Renal pelvis (tissue), 4 donors: ENCODE data around the gene LRMDA. TPM values are rescaled to one million over a fixed set of nuclear protein-coding genes. Genes with fewer than 3 reads are reported as not detected.
A peak's percentile ranks its signal among the peaks of the same experiment; 100 is the strongest.

Source experiments
- DNase-seq: peaks from one replicate; pipeline ENCODE4 v3.0.0-alpha.2; 2013
- polyA plus RNA-seq, 3 donors: library from polyadenylated mRNA; unstranded; fragments of 120-200 nt; gene quantifications; one replicate each; pipeline ENCODE4 v1.2.1, GENCODE V29; 2013; ENCODE audit not compliant: insufficient read length in 3 of 3

LRMDA gene
- polyA plus RNA-seq, 3 donors = 16.3 to 24.7 (median 22.1) TPM

DNA sequence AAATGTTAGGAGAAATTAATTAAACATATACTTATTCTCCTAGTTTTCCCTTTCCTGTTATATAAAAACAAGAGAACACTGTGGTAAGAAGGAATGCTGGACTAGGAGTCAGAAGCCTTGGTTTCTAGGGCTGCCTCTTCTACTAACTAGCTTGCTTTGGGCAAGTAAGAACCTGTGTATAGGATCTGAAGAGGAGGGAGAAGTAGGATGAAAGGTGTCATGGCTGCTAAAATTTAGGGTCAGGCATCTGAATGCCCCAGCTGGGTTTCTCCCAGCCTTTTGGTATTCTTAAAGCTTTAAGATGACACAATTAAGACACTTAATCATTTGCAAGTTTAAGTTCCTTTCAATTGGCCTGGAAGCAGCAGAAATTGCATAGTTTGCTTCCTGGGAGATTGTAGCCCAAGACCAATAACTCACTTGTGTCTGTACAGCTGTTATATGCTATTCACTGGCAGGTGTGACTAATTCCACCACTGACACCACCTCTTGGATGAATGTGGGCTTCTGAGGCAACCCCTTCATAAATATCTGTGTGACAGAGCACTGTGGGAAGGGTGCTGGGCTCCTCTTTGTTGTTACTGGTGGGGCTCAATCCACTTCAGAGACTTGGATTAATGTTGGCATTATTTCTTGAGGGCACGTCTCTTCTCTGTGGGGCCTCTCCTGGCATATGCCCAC, 137.2 kb downstream of the LRMDA start:
- DNase-seq = no peak

DNA sequence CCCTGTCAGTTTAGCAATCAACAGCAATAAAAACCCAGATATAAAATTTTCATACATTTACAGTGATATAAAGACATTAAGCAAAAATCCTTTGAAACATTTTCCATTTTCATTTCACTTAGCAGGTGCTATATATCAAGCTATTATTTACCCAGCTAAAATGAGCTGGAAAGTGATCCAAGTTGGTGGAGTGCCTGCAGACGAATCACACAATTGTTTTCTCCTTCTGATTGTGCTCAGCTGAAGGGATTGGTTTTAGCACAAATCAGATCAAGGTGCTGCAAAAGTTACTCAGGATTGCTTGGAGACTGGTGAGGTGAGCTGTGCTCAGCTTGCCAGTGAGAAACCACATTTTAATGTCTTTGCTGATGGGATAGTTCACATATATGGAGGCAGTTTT, 138.1 kb downstream of the LRMDA start:
- no peak for DNase-seq

DNA sequence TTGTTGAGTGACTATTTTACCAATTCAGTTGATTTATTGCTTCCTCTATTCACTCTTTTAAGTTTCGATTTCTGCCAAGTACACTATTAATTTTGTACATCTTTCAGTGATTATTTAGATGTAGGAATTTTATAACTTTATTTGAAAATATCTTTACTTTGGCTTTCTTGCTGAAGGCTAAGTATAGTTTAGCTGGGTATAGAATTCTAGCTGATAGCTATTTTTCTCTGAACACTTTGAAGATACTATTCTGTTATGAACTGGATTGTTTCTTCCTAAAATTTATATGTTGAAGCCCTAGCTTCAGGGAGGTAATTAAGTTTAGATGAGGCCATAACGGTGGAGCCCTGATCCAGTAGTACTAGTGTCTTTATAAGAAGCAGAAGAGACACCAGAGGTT, 141.1 kb downstream of the LRMDA start:
- DNase-seq = no peak

DNA sequence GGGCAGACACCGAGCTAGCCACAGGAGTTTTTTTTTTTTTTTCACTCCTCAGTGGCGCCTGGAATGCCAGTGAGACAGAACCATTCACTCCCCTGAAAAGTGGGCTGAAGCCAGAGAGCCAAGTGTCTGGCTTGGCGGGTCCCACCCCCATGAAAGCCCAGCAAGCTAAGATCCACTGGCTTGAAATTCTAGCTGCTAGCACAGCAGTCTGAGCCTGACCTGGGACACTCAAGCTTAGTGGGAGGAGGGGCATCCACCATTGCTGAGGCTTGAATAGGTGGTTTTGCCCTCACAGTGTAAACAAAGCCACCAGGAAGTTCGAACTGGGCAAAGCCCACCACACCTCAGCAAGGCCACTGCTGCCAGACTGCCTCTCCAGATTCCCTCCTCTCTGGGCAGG, 144.5 kb downstream of the LRMDA start:
- DNase-seq = no peak

DNA sequence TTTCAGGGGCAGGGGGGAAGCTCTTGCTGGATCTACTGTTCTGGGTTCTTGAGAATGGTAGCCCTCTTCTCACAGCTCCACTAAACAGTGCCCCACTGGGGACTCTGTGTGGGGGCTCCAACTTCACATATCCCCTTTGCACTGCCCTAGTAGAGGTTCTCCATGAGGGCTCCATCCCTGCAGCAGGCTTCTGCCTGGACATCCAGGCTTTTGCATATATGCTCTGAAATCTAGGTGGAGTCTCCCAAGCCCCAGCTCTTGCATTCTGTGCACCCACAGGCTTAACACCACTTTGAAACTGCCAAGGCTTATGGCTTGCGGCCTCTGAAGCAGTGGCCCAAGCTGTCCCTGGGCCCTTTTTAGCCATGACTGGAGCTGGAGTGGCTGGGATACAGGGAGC, 150.7 kb downstream of the LRMDA start:
- DNase-seq = no peak

DNA sequence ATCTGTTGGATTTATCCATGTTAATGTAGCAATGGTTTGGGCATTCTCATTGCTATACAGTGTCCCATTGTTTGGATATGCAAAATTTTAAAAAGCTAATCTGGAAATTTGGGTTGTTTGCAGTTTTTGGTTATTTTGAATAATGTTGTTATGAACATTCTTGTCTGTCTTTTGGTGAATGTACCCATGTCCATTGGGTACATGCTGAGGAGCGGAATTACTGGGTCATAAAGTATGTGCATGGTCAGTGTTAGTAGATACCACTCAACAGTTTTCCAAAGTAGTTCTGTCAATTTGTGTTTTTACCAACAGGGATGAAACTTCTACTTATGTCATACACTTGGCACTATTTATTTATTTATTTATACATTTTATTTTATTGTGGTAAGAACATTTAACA, 153.9 kb downstream of the LRMDA start:
- no peak for DNase-seq

DNA sequence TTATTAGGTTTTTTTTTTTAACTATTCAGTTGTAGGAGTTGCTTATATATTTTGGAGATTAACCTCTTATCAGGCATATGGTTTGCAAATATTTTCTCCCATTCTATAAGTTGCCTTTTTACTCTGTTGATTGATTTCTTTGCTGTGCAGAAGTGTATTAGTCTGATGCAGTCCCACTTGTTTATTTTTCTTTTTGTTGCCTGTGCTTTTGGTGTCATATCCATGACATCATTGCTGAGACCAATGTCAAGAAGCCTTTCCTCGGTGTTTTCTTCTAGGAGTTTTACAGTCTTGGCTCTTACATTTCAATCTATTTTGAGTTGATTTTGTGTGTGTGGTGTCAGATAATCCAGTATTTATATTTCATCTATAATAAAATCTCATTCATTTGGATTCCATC, 155.4 kb downstream of the LRMDA start:
- no peak for DNase-seq

DNA sequence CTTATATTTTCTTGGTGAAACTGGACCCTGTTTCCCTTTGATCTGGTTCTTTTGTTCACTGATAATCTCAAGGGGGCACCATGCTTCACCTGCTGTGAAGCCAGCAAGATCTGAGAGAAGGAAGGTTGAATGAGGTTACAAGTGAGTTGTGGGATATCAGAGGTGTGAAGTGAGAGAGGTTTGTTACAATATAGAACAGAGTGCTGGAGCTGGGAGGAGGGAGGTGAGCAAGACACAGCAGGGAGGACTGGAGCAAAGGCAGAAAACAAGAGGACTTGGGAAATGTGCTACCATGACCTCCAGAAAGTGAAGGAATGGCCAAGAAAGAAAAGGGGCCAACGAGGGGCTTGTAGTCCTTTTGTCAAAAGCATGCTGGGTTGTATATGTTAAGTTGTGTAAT, 156.6 kb downstream of the LRMDA start:
- DNase-seq = no peak

DNA sequence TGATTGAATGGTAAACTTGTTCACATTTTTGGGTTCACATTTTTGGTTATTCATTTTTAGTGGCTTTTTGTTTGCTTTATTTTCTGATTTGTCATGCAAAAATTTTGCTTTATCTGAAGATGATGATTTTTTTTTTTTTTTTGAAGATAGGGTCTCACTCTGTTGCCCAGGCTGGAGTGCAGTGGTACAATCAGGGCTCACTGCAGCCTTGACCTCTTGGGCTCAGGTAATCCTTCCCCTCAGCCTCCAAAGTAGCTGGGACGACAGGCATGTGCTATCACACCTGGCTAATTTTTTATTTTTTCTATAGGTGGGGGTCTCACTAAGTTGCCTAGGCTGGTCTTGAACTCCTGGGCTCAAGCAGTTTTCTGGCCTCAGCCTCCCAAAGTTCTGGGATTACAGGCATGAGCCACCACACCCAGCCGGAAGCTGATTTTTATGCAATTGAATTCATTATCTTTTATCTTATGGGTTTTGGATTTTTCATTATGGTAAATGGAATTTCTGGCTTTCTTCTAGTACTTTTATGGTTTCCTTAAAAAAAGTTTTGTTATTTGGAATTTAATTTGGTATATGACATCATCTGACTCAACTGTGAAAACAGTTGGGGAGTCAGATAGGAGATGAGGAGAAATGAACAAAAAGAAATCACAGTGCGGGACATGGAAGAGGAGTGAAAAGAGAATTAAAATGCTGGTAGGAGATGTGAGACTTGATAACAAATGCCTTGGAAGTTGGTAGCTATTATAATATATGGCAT, 158.7 kb downstream of the LRMDA start:
- no peak for DNase-seq

DNA sequence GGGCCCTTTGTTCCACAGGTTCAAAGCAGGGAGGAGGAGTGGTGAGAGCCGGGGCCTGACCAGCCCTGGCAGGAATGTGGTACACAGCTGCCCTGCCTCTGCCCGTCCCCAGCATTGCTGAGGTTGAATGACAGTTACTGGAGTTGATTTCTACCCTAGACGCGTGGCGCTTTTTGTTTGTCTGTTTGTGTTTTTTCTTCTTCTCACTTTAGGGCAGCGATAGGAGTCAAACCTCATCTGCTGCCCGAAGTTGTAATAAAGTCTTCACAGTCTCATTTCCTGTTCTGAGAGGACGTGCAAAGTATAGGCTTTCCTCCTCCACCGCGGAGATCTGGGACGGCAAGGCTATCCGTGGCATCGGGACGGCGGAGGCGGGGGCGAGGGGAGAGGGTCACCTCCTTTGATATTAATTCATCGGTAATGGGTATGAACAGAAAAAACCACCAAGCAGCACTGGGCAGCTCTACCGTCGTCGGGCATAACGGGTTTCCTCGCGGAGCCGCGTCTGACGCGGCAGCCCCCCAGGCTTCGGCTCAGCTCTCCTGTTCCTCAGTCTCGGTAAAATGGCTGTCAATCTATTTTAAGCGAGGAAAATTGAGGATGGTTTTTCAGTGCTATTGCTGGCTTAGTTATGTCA, 160.8 kb downstream of the LRMDA start:
- no peak for DNase-seq

DNA sequence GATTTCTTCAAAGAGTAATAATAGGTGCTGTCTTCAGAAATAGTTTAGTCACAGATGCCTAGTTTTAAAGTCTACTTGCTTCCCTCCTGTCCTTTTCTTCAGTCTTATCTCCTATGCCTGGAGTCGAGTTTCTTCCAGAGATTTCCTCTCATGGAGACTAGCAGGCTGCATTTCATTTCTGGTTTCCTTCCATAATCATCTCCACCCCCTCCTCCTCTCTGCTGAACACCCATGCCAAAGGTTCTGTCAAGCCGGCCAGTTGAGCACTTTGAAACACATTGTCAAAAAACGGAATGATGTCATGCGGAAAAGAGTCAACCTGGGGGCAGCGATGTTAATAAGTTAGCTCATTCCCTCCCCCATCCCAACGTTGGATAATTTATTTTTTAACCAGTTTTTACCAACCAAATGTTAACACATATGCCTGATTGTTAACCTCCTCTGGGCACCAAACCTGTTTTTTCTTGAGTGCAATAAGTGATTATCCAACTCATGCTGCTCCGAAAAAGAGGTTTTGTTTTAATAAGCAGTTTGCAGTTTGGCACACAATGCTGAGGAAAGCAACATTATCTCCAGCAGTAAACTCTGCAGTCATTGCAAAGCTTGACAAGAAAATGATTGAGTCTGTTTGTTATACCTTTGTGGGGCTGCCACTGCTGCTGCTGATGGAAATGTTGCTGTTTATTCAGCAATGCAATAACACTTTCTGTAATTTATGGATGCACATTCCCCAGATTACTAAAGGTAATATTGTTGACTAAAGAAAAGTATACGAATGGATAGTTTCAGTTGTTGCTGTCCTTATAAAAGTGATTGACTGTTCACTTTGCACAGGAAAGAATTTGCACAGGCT, 161.6 kb downstream of the LRMDA start:
- peak; percentile 61 for DNase-seq

DNA sequence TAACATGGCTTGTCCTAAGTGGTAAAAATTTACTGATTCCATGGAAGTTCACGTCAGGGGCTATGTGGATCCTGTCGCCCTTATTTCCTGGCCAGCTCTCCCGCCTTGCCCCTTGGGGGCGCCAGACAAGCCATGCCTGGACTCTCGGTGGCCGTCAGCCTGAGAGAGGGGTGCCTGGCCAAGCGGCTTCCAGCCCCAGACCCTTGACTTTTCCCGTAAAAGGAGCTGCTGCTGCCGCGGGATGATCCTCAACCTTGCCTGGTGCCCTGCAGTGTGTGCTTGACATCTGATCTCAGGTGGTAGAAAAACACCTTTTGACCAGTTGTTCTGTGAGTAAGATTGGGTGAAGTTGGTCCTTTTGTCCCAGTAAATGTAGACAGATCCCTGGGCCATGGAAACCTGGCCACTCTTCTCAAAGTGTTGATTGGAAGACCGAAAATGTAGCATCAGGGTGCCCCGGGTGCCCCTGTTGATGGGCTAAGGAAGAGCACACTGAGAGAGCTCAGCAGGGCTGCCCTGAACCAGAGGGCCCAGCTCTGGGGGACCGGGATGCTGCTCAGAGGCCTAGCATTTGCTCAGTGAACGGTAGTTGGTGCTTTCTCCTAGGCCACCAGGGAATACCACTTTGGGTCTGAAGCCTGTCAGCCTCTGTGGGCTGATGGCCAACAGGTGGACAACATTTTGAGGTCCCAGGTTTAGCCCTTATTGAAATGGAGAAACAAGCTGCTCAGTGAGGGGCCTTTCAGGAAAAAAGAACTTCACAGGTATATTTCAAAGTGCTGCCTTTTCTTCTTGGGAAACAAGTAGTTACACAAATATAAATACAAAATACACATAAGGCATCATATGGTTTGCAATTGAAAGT, 162.5 kb downstream of the LRMDA start:
- DNase-seq = no peak

DNA sequence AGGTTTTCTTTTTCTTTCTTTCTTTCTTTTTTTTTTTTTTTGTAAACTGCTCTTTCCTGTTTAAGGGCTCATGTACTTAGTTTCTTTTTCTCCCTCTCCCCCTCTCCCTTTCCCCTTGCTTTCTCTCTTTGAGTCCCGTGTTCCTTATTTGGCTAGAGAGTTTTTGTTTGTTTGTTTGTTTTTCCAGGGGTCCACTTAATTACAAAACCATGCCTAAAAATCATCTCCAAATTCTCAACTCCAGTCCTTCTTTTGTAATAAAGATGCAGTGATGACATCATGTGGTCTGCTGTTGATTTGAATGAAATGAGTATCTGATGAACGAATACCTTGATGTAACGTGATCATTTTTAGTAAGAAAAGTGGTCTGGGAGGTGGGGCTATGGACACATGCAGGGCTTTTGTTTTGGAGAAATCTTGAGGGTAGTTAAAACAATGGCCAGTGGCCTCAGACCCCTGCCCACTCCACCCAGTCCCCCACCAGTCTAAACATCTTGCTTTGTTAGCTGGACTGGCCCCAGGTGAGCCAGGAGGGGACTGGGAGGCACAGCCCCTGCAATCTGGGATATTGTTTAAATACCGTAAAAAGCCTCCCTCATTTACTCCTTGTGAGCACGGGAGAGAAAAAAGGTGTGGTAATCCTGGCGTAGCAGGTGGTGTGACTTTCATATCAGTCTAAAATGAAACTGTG, 165.7 kb downstream of the LRMDA start:
- DNase-seq = no peak

DNA sequence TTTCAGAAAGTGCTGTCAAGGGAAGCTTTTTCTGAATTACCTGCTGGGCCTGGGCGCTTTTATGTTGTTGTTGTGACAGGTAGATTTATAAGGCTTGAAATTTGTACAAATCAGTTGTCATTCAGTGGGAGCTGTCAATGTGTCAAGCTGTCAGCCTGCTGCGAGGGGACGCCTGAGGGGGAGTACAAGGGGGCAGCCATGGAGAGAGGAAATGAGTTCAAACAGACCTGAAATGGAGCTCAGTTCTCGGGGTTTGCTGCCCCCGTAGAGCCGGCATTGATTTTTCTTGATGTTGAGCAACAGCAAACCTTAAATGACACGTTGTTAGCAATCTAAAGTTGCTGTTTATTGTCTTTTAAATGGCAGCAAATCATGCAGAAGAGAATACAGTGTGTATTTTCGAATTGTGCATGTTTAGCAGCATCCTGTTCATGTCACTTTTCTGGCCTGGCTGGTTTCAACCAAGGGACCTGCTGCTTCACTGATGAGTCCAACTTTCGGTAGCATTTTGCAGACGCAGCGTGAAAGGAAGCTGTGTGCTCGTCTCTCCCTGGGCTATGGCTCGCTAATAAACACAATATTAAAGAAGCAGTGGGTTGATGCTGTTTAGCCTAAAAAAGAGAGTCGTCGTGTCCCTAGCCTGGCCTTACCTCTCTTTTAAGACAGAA, 166.5 kb downstream of the LRMDA start:
- no peak for DNase-seq

DNA sequence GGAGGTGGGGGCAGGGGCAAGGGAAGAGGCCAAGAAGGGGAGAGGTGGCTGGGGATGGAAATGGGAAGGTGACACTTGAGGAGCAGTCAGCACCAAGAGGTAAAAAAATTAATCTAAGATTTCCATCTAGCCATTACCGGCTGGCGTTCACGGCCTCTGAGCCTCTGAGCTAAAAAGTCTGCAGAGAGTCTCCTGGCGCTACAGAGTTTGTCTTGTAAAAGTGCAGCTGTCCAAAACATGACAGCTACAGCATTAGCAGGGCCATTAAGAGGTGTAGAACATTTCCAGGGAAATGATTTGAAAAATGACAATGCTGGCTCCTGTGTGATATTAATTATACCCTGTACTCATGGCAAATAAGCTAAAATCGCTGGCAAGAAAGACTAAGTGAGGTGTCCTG, 167.6 kb downstream of the LRMDA start:
- no peak for DNase-seq

DNA sequence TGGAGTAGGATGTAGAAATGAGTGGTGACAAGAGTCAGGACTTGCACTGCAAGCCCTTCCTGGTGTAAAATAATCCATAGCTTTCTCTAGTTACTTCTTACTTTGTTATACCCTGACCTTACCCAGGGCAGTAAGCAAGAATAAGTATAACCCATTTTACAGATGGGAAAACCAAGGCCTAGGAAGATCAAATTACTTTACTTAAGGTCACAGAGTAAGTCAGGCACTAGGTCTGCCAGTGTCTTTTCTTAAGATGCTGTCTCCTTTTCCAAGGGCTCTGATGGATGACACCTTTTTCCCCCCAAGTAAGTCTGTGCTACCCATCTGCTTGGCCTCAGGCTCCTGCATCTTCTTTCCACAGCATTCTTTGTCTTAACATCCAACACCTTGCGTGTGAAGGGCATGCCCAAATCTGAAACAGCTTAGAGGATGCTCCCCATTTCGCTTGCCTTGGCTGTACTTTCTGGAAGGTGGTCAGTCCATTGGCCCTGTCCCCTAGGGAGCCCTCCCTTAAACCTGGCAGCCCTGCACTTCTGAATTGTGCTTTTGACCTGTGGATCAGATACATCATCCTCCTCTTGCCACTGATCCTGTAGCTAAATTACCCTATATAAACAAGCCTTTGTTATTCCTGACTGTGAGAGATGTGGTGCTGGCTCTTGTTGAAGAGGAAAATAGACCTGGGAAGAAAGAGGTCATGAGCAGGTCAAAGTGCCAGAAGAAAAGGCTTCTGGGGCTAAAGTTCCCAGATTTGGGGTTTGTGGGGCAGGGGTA, 168.6 kb downstream of the LRMDA start:
- DNase-seq = no peak

DNA sequence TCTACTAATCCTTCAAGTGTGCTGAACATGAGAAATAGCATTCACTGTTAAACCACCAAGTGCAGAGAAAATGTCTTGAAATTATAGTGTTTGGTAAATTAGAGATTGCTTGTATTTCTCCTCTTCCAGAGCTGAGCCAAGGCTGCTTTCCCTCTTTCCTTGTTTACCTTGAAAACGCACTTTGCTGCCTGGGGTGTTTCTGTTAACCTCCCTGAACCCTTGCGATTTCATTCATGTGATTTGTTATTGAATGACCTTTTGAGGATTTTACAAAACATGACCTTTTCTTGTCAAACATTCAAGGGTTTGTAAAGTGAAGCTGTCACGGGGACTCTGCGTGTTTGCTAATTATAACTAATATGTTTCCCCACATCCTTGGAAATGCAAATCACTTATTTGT, 169.4 kb downstream of the LRMDA start:
- no peak for DNase-seq

DNA sequence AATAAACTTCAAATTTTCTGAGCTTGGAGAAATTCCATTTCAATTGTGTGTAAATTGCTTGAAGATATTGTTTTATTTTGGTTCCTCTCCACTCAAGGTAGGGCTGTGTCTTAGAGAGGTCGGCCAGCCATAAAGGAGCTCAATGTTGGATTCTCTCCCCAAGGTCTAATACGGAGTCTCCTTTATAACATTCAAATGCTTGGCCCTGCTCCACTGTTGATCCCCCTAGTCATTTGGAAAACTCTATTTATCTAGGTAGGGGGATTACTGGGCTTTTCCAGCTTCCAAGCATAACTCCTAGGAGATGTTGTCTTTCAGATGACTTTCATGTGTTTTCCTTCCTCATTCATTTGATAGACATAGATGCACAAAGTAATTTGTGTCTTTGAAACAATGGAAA, 170.9 kb downstream of the LRMDA start:
- DNase-seq = no peak

DNA sequence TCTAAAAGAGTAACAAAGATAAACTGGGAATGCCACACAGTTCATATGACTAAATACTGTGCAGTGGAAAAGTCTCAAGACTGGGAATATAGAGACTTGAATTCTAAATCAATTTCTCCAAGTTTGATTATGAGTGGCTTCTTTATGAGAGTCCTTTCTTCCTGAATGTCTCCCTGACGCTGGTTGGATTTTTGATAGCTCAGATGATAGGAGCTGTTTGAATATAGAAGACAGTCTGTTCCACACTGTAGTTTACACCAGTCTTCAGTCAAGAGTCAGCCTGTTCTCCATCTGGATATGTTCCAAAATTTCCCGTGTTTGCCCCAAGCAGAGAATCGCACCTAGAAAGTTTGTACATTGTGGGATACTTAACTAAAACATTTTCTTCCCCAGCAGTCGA, 173.7 kb downstream of the LRMDA start:
- no peak for DNase-seq
